Bronchial epithelial cell (primary cell): ENCODE data around the gene GSAP. TPM values are rescaled to one million over a fixed set of nuclear protein-coding genes. Genes with fewer than 3 reads are reported as not detected.

ENCODE experiments used
- DNase-seq: peaks from one replicate; pipeline ENCODE4 v3.0.0-alpha.2; 2010; ENCODE audit warnings: low read depth
- FAIRE-seq: peaks from 2 replicates; lab custom pipeline; 2011; peaks lifted over from hg19 to GRCh38; lab: Jason Lieb, UNC
- H3K27me3 ChIP-seq: 2 replicates; pipeline ENCODE4 v1.5.1; 2011; ENCODE audit warnings: low read length; ENCODE audit not compliant: control insufficient read depth, insufficient read depth
- H3K36me3 ChIP-seq: 2 replicates; pipeline ENCODE4 v1.5.1; 2011; ENCODE audit warnings: low read length; ENCODE audit not compliant: control insufficient read depth, insufficient read depth
- H3K4me3 ChIP-seq: 2 replicates; pipeline ENCODE4 v1.5.1; 2011; ENCODE audit warnings: mild to moderate bottlenecking, low read depth, low read length, control low read depth
- CTCF ChIP-seq: IDR thresholded peaks from 2 replicates; pipeline ENCODE4 v1.5.1; 2011; ENCODE audit warnings: mild to moderate bottlenecking, moderate library complexity, low read length, control low read depth, inconsistent platforms; ENCODE audit not compliant: insufficient read depth, severe bottlenecking
- total RNA-seq: library from RNA; depleted of rRNA; stranded (reverse); fragments of >200 nt; gene quantifications from 2 replicates; pipeline ENCODE4 v1.2.1, GENCODE V29; 2014

GSAP gene
- total RNA-seq, 1 donor from 2014 or later: 10.3 TPM

- DNase-seq: peak; percentile 54
These were observed 10.4 kb upstream of the GSAP start for GRCh38 chr7:77426521-77427051.

GRCh38 chr7:77426052-77426404, 9.9 kb upstream of the GSAP start:
- H3K4me3 ChIP-seq: no peak overlapping the region
- no peak for DNase-seq
- H3K27me3 ChIP-seq: no peaks in the 10 kb centered on the region
- no peaks in the 10 kb centered on the region for H3K36me3 ChIP-seq
- TF ChIP-seq CTCF: no peak
- no peak for FAIRE-seq

More at GRCh38 chr7:77426521-77427051, 10.4 kb upstream of the GSAP start:
- H3K27me3 ChIP-seq: no peaks in the 10 kb centered on the region
- no peak for FAIRE-seq
- no peak overlapping the region for H3K4me3 ChIP-seq
- H3K36me3 ChIP-seq: no peaks in the 10 kb centered on the region
- no peak for TF ChIP-seq CTCF

GRCh38 chr7:77425101-77426051, 9.2 kb upstream of the GSAP start:
- FAIRE-seq (no peak), DNase-seq (peak; percentile 90)
- Histone ChIP-seq H3K36me3 (no peaks in the 10 kb centered on the region), H3K4me3 (no peak overlapping the region), H3K27me3 (no peaks in the 10 kb centered on the region)
- TF ChIP-seq CTCF: no peak

- FAIRE-seq: no peak
- no peak overlapping the region for H3K4me3 ChIP-seq
- TF ChIP-seq CTCF: no peak
- no peaks in the 10 kb centered on the region for H3K27me3 ChIP-seq
- no peak for DNase-seq
- no peaks in the 10 kb centered on the region for H3K36me3 ChIP-seq
These were observed 6.4 kb upstream of the GSAP start for GRCh38 chr7:77422500-77422899.

GRCh38 chr7:77420986-77421672, 5.0 kb upstream of the GSAP start:
- no peak for FAIRE-seq

More at GRCh38 chr7:77420986-77421672, 5.0 kb upstream of the GSAP start:
- Histone ChIP-seq H3K4me3 (no peak overlapping the region), H3K36me3 (no peaks in the 10 kb centered on the region), H3K27me3 (no peaks in the 10 kb centered on the region)
- no peak for TF ChIP-seq CTCF
- no peak for DNase-seq
